PFSK-1 (cell line): ENCODE measurements around the gene COA1.

Source experiments
- TAF1 ChIP-seq: IDR thresholded peaks from 2 replicates; pipeline ENCODE4 v1.6.1; 2012; ENCODE audit warnings: low read length, control low read depth, borderline replicate concordance; ENCODE audit not compliant: insufficient read depth
- TF ChIP-seq, protein P1 (sequence below), 2 experiments: IDR thresholded peaks; 2 replicates each; pipeline versions ENCODE4 v1.6.1 to v1.8.0; 2011 to 2012; ENCODE audit warnings: low read depth in 2 of 2, low read length in 2 of 2, control low read depth in 1 of 2, inconsistent platforms in 1 of 2, mild to moderate bottlenecking in 1 of 2, moderate library complexity in 1 of 2; ENCODE audit not compliant: insufficient read depth in 1 of 2

DNA sequence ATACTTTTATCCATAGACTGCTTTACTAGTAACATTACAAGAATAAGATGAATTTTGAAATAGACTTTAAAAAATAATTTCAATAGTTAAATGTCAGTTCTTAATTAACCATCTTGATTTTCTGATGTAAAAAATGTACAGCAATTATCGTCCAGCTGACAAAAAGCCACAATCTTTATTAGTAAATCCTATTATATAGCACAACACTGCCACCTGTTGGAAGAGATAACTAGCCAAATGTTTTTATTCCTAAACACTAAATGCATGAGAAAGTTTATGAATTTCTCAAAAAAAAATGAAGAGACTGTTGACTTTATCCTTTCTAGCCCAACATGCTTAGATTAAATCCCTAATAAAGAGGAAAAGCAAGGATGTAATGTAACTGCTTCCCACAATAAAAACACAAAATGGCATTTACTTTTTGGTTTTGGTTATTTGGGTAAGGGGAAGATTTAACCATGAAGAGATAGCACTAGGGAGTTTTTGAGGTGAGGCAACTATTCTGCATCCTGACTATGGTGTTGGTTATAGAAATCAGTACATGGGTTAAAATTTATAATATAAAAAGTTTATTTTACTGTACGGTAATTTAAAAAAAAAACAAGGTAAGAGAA lies 8.0 kb downstream of the COA1 start:
- TF ChIP-seq, protein P1, sequence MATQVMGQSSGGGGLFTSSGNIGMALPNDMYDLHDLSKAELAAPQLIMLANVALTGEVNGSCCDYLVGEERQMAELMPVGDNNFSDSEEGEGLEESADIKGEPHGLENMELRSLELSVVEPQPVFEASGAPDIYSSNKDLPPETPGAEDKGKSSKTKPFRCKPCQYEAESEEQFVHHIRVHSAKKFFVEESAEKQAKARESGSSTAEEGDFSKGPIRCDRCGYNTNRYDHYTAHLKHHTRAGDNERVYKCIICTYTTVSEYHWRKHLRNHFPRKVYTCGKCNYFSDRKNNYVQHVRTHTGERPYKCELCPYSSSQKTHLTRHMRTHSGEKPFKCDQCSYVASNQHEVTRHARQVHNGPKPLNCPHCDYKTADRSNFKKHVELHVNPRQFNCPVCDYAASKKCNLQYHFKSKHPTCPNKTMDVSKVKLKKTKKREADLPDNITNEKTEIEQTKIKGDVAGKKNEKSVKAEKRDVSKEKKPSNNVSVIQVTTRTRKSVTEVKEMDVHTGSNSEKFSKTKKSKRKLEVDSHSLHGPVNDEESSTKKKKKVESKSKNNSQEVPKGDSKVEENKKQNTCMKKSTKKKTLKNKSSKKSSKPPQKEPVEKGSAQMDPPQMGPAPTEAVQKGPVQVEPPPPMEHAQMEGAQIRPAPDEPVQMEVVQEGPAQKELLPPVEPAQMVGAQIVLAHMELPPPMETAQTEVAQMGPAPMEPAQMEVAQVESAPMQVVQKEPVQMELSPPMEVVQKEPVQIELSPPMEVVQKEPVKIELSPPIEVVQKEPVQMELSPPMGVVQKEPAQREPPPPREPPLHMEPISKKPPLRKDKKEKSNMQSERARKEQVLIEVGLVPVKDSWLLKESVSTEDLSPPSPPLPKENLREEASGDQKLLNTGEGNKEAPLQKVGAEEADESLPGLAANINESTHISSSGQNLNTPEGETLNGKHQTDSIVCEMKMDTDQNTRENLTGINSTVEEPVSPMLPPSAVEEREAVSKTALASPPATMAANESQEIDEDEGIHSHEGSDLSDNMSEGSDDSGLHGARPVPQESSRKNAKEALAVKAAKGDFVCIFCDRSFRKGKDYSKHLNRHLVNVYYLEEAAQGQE (IDR thresholded peaks at IDR 0.05; ENCODE audit: insufficient read depth in 1 of 2, low read depth in 2 of 2, low read length in 2 of 2), result no peak
- no peak for TF ChIP-seq TAF1
